HG03460 (cell line): ENCODE measurements around the gene PGM5.

Source experiments
- ATAC-seq: cut with Tn5 transposase; IDR thresholded peaks from one replicate; pipeline ENCODE4 v1.9.1; 2021; ENCODE audit not compliant: unreplicated experiment

PGM5 gene

DNA sequence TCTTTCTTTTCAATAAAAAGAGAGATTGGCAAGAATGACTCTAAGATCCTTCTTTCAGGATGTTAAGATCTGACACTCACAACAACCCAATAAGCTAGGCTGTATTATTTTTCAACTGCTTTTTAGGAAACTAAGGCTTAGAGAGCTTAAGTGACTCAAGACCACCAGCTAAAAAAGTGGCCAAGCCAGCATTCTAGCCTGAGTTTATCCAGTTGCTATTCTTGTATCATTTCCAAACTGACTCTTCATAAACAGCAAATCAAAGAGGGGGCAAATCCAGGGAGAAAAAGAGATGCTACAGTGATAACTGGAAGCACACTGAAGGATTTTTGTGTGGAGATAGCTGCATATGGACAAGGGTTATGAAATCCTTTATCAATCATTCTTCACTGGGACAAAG is 137.1 kb downstream of the PGM5 start:
- no peak for ATAC-seq

DNA sequence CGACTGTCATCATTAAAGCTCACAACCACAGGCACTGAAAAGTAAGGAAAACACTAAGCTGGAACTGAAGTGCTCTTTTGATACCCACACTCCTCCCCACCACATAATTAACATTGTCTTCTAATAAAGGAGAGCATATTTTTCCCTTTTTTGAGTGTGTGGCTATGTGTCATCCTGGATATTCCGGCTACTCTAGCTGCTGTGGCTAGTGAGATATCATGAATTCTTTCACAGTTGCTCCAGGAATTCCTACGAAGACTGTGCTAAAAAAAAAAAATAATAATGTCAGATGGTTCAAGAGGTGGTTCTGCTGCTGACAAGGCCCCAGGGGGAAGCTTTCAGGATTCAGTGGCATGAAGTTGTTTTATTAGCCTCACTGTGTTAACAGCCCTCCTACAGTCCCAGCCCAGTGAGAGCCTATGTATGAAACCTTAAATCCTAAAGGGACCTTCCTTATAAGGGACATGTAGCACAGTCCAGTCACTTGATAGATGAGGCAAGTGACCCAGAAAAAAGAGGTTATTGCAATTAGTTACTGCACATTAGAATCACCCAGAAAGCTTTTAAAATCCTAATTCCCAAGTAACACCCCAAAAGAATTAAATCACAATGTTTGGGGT is 137.7 kb downstream of the PGM5 start:
- no peak for ATAC-seq

DNA sequence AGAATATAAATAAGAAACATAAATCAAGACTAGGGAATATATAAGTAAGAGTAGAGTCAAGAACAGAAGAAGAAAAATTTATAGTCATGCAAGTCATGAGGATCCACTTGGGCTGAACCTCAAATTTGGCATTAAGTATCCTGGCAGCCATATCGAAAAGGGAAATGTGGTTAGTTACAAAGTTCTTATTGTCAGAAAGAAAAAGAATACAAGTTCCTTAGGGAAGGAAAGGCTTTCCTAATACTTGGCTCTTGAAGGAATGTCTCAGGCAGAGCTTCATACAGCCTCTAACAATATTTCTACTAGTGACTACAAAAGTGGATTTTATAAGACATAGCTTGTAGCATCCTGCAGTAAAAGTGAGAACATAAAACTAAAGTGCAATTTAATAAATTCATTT is 138.8 kb downstream of the PGM5 start:
- ATAC-seq: no peak

DNA sequence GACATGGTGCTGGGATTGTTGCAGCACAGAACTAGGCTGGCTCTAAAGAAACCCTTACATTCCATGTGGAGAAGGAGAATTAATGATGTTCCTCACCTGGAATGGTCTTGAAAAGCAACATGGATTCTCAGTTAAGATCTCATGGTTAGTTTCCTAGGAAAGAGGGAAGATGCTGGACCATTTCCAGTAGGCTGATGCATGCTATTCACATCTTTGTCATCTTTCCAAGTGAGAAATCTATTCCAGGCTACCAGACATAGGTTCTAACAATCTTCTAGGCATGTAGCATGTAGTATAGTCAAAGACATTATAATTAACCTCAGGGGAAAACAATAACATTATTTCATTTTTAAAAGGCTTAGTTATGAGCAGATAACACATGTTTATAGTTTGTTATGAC is 139.9 kb downstream of the PGM5 start:
- ATAC-seq: no peak

DNA sequence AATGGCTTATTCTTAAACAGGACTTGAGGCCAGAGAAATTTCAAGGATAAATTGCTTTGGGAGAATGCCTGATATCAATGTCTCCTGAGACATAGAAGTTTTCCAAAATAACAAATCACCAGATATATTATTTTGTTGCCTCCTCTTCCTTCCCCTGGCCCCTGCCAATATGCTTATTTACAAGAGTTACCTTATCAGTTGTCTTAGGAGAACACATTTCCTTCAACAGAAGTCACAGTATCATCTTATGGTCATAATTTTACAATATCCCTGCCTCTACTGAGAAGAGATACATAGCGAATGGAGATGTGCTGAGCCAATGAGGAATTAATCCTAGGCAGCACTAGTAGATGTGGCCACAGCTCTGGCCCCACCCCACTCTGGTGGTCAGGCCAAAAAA is 141.2 kb downstream of the PGM5 start:
- no peak for ATAC-seq

DNA sequence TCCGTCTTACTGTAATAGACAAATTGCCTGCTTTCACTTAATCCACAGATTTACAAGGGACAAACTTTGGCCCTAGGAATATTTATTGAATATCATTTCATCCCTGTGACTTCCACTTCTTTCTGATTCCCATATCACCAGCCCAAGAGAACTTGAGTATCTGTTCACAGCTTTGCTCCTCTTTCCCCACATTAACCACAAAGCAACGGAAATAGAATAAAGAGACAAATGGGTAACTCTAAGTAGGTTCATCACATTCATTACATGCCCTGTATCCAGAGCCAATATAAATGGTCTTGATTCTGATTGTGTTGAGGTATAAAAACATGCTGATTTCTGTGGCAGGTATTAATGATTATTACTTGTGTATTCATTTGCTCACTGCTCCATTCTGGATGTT is 142.4 kb downstream of the PGM5 start:
- ATAC-seq: no peak

DNA sequence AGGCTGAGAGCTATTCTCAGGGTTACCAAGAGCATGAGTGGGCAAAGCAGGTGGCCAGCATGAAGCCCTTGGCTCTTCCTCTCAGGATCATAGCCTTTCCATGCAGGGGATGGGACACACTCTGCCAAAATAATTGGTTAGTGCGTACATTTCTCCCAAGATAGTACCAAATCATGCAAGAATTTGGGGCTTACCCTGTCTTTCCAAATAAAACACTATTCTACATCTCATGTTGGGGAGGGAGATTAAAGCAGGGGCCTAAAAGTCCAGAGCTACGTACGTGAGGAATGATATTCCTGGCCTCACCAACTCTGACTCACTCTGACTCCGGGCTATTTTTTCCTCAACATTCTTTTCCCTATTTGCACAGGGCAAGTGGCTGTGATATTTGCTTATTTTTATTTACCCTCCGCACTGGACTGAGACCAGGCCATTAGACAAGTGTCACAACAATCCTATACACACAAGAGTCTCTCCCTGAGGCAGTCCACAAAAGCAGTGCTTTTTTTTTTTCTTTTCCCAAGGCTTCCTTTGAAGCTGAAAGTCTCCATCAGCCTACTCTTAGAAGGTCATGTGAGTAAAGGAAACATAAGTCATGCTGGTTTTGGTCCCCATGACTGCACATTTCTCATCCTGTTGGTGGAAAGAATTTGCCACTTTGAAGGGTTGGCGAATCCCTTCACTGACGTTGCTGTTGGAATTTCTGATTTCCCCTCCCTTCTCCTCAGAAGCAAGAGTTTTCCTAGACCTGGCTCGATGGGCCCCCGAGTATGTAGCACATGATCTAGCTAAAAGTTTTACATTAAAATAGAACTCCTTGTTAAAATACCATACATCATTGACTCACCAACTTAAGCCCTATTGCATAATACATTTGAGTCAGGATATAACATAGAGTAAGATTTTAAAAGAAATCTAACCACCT is 144.3 kb downstream of the PGM5 start:
- no peak for ATAC-seq

DNA sequence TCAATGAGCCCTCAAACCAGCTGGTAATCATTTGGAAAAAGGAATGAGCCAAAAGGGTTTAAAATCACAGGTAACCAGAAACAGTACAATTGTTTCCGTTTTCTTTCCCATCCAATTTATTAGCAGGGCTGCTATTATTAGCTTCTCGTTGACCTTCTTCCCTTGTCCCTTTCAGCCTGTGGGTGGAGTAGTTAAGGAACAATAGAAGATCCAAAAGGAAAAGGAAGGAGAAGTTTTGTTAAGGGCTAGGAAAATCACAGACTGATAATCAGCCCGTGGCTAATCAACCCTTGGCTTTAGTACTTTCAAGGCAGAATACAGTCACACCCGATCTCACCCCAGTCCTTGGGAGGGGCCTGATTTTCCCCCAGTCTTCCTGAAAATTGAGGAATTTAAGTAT is 145.9 kb downstream of the PGM5 start:
- no peak for ATAC-seq

DNA sequence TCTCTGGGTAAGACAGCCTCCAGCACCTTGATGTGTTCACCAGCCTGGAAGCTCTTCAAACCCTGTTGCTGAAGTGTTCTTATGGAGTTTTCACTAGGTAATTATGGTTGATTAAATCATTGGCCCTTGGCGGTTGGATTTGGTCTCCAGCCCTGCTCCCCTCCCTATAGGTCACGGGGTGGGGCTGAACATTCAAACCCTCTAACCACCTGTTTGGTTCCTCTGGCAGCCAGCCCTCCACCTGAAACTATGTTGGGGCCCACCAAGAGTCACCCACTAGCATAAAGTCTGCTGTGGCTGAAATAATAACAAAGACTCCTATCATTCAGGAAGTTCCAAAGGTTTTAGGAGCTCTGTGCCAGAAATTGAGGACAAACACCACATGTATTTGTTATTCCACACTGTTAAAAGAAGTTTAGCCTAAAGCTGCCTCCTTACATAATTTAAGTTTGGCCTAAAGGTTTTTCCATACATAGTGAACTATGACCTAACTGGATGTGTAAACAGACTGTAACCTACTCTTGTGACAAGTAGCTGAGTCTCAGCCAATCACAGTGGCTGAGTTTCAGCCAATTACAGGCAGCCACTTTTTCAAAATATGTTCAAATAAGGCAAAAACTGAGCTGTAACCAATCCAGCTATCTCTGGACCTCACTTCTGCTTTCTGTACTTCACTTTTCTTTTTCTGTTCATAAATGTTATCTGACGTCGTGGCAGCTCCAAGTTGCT is 149.4 kb downstream of the PGM5 start:
- no peak for ATAC-seq

DNA sequence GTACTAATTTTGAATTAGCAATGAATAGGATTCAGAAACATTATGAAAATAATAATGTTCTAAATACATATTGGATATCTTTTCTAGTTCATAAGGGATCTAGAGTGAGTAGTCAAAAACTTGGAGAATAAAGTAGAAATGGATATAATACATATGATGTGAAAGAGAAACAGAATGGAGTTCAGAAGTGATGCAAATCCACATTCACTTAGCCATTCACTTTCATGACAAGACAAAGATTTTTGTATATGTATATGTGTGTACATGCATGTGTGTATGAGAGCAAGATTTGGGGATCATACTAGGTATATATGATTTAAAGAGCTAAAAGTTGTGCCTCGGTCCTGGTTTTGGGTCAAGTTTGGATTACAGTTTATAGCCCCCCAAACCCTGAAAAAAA is 150.1 kb downstream of the PGM5 start:
- no peak for ATAC-seq

DNA sequence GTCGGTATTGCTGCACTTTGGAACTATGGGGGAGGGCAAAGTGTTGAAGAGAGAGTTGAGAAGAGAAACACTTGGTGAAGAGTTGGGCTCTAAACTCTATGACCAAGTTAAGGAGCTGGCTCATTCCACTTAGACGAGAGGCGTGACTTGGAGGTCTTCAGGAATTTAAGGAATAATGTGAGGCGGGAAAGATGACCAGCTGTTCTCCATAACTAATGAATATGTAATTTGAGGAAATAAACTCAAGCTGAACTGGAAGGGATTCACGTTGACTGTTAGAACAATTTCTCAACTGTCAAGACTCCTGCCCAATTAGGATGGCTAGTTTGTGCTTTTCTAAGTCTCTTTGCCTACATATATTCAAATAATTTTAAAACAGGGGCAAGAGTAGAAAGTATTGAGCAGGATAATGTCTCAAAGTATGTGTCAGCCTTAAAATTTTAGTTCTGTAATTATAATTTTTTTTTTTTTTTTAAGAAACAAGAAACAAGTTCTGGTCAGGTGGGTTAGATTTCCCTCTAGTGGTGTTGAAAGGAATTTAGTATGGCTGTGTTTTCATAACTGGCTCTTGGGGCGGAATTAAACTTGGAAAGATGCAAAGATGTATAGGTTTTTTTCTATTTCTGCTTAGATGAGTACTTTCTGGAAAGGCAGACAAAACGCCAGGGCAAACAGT is 150.9 kb downstream of the PGM5 start:
- ATAC-seq: no peak

DNA sequence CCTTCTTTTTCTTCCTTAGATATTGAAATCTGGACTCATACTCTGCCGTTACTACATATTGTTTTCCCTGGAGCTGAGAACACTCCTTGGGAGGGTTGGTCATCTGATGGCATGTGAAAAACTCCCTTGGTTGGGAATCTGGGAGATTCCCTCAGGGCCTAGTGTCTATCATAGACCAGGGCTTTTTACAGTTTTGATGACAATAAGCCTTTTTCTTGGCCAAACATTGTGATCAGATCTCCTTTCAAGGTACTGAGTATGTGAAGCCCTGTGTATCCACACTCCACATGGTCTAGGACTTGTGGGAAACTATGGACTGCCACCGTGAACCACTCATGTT is 151.4 kb downstream of the PGM5 start:
- ATAC-seq: no peak

DNA sequence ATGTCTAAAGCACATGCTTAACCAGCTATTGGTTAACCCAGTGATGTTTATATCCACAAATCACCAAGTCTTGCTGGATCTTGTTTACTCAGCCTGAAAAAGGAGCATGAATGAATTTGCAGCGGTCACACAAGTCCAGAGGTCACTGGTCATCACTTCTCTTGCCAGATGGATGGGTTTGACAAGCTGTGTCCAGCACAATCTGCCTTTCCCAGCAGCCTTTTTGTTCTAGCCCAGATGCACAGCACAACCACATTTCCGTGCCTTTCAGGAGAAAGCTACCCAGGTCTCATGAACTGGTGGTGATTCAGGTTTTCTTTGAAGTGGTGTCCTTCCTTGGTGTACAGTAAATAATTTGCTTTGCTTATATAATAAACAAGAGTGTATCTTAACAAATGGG is 152.1 kb downstream of the PGM5 start:
- ATAC-seq: no peak

DNA sequence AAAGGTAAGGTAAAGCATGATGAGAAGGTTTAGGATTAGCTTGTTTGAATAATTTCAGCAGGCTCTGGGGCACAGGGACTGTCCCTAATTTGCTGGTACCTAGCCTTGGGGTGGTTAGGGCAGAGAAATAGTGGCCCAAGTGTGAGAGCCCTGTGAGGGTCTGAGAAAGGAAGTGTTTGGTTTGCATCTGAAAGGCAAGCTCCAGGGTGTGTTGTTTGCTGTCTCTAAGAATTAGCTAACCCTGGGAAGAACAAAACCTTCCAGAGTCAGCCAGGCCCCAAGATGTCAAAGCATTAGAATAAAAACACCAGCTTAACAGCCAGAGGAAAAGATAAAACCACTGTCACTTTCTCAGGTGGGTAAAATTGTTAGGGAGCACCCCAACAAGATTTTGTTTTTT is 153.3 kb downstream of the PGM5 start:
- no peak for ATAC-seq

DNA sequence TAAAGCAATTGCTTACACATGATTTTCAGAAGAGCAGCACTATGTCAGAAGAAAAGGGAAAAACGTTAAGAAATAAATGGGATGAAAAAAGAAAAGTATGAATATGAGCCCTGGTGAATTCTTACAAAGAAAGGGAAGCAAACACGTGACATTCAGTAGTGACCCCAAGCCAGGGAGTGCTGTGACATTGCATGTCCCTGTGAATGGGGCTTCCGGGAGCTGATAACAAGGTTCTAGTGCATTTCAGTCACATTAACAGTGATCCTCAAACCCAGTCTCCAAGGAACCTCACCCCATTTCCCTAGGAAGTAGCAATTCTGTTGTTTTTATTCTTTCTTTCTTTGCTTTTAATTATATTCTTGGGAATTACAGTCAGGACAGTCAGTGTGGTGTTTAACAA is 157.0 kb downstream of the PGM5 start:
- no peak for ATAC-seq

DNA sequence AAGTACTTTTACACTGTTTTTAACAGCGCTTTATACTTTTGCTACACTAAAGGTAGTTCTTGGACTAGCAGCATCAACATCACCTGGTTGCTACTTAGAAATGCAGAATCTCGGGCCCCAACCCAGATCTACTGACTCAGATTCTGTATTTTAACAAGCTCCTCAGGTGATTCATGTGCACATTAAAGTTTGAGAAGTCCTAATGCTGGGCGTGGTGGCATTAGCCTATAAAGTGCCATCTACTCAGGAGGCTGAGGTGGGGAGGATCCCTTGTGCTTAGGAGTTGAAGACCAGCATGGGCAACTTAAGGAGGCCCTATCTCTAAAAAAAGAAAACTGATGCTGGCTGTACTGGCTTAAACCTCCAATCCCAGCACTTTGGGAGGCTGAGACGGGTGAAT is 157.6 kb downstream of the PGM5 start:
- no peak for ATAC-seq

DNA sequence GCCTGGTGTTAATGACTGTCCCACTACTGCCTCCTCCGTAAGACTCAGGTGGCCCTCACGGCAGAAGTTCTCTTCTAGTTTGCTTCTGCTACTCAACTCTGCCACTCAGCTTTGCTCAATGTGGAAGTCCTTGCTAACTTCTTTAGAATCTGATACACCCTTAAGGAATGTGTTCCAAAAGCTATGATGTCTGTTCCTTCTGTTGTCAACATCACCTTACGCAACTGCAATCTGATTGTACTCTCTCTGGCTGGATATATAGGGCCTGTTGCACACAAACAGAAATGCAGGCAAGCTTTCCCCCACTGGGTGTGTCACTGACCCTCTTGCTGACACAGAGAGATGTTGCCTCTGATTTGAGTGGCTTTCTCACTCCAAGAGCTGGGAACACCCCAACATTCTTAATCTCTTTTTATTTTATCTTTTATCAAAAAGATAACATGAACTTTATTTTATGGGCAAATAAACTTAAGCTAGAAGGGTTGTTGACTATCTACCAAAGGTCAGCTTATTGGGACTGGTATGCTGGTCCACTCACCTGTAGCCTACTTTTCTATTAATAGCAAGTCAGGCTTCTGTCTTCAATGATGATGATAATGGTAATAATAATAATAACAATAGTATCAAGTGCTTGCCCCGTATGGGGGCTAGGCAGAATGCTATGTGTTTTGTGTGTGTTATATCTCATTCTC is 159.1 kb downstream of the PGM5 start:
- ATAC-seq: no peak

DNA sequence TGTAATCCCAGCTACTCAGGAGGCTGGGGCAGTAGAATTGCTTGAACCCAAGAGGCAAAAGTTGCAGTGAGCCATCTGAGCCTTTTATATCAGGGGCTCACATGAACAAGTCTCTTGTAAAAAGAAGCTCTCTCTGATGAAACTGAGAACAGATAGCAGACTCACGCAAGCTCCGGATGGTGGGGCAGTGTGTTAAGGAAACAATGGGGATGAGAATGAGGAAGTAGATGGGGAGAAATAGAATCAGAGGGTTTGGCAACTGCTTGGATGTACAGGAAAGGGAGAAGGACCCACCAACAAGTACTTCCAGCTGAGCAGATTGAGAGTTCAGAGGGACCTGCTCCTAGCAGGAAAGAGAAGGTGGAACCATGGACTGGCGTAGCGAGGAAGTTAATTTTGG is 165.7 kb downstream of the PGM5 start:
- ATAC-seq: no peak

DNA sequence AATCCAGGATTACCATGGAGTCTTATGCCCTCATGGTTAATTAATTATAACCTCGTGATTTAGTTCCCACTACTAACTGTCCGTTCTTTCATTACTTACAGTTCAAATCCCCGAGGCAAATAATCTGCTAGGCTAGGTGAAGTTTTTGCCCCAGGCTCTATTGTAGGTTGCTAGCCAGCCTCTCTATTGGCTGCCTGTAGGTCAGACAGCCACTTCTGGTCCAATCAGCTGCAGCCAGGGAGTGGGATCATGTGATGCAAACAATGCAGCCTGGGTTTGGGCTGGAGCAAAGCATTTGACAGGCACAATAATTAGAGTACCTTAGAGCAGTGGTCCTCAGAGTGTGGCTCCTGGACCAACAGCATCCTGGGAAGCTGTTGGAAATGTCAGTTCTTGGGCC is 166.5 kb downstream of the PGM5 start:
- ATAC-seq: no peak

DNA sequence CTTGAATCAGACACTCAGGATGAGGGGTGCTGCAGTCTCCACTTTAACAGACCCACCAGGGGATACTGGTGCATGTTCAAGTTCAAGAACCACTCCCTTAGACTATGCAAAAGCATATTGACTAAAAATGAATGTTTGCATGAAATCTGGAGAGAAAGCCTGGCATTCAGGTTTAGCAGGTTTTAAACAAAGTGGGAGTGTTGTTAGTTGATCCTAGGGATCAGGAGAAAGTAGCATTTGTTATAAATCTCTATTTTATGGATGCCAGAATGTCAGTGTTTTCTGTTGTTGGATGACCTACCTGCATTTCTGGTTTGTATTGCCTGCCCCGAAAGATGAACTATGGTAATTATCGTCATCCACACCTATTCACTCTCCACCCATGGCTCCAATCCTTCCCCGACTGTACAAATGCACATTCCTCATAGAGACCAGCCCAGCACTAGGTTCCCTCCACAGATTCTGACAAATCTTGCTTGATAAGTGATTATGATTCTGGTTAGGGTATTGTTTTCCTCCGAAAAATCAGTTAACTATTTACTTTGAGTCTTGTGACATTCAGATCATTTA is 167.0 kb downstream of the PGM5 start:
- no peak for ATAC-seq

DNA sequence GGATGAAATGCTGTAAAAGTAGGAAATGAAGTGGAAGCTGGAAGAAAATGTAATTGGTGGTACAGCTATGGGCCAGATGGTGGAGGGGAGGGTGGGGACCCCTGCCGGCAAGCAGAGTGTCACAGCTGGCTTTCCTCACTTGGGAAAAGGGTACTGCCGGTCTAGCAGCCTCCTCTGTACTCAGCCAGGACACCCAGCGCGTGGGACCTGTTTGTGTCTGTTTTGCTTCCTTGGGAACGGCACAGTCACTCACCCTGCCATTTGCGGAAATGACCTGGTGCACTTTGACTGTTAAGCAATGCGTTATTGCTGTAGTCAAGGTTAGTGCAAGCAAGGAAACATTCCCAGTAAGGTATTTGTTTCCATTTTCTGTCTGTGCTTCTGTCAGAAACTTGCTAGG is 174.2 kb downstream of the PGM5 start:
- ATAC-seq: no peak
